ENCODE measurements around the gene ZSCAN2.

DNA sequence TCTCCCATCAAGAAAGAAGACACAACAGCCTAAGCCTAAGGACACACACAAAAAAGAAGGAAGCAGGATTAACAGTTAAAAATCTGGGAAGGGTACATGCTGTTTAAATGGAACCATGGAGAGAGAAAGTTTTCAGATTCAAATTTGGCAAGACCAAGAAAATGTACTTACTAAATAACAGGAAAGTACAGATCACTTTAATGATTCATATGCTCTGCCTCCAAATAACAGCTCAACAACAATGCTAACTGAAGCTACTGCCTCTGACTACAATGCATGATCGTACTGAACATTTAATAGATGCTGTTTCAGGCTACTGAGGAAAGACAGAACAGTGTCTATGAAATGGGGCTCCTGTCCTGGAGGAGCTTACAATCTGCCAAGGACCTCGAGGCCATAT, 65.6 kb downstream of the ZSCAN2 start:
- no peak for TF ChIP-seq EZH2 (optimal IDR thresholded peaks at IDR 0.05; ENCODE audit: low read depth, low read length)
- TF ChIP-seq, protein P1, sequence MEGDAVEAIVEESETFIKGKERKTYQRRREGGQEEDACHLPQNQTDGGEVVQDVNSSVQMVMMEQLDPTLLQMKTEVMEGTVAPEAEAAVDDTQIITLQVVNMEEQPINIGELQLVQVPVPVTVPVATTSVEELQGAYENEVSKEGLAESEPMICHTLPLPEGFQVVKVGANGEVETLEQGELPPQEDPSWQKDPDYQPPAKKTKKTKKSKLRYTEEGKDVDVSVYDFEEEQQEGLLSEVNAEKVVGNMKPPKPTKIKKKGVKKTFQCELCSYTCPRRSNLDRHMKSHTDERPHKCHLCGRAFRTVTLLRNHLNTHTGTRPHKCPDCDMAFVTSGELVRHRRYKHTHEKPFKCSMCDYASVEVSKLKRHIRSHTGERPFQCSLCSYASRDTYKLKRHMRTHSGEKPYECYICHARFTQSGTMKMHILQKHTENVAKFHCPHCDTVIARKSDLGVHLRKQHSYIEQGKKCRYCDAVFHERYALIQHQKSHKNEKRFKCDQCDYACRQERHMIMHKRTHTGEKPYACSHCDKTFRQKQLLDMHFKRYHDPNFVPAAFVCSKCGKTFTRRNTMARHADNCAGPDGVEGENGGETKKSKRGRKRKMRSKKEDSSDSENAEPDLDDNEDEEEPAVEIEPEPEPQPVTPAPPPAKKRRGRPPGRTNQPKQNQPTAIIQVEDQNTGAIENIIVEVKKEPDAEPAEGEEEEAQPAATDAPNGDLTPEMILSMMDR (IDR thresholded peaks at IDR 0.05; ENCODE audit: low read length) = no peak
- no peak for TF ChIP-seq EZH2phosphoT487 (IDR thresholded peaks at IDR 0.05; ENCODE audit: low read length)

Data from MM.1S (cell line).